Effector memory CD8-positive, alpha-beta T cell (primary cell): ENCODE data around the gene ACACA.

Experiments used
- ATAC-seq: fragments of 150-1000 bp; cut with Tn5 transposase; replicated peaks from 2 replicates; pipeline ENCODE4 v1.10.0; 2021; ENCODE audit warnings: mild to moderate bottlenecking, moderate library complexity
- DNase-seq, 3 experiments: peaks; one replicate each; pipeline ENCODE4 v3.0.0; 2021
- H3K27ac Mint-ChIP-seq, 2 donors: one replicate each; pipeline ENCODE4 v1.8.0; 2022; ENCODE audit warnings: mild to moderate bottlenecking in 2 of 2, mixed read lengths in 2 of 2, moderate library complexity in 2 of 2
- H3K27me3 Mint-ChIP-seq, 2 donors: one replicate each; pipeline ENCODE4 v1.8.0; 2022; ENCODE audit warnings: mixed read lengths in 2 of 2
- H3K36me3 Mint-ChIP-seq: one replicate; pipeline ENCODE4 v1.8.0; 2022; ENCODE audit warnings: mild to moderate bottlenecking, moderate library complexity, mixed read lengths; ENCODE audit not compliant: insufficient read depth
- H3K4me1 Mint-ChIP-seq, 2 donors: one replicate each; pipeline ENCODE4 v1.8.0; 2022; ENCODE audit warnings: low read depth in 2 of 2, mixed read lengths in 2 of 2
- H3K4me3 Mint-ChIP-seq, 2 donors: one replicate each; pipeline ENCODE4 v1.8.0; 2022; ENCODE audit warnings: mild to moderate bottlenecking in 2 of 2, mixed read lengths in 2 of 2, moderate library complexity in 2 of 2
- H3K9me3 Mint-ChIP-seq, 2 donors: one replicate each; pipeline ENCODE4 v1.8.0; 2022; ENCODE audit warnings: mixed read lengths in 2 of 2

The ACACA gene

GRCh38 chr17:37050920-37051319 is 355.7 kb downstream of the ACACA start:
- ATAC-seq (no peak), DNase-seq (no peak)
- H3K36me3 Mint-ChIP-seq: peaks cover 32% of the 10 kb centered on the region
- peaks cover 8% of the 10 kb centered on the region in 2 donors for H3K4me1 Mint-ChIP-seq
- no peaks in the 10 kb centered on the region for H3K27me3 Mint-ChIP-seq
- H3K9me3 Mint-ChIP-seq: no peaks in the 10 kb centered on the region
- no peak overlapping the region for H3K27ac Mint-ChIP-seq
- H3K4me3 Mint-ChIP-seq: no peak overlapping the region

DNA sequence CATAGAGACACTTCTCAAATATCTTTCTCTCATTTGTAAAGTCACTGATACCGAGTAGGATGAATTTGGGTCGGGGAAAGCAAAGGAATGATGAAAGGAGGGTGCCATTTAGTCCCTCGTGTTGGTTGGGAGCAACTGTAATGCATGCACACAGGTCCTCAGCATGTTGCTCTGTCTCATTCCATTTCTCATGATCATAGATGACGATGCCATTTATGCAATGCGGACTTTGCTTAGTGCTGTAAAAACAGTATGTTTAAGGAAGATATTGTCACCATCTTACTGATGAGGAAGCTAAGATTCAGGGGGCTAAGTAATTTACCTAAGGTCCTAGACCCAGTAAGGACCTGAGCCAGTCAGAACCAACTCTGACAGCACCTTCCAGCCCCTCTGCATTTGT is 357.8 kb downstream of the ACACA start:
- Mint-ChIP-seq H3K36me3 (peaks cover 29% of the 10 kb centered on the region), H3K4me1 (peaks cover 12% of the 10 kb centered on the region in 2 donors), H3K4me3 (no peak overlapping the region), H3K9me3 (no peaks in the 10 kb centered on the region), H3K27ac (no peak overlapping the region), H3K27me3 (no peaks in the 10 kb centered on the region)
- ATAC-seq: no peak
- no peak for DNase-seq

DNA sequence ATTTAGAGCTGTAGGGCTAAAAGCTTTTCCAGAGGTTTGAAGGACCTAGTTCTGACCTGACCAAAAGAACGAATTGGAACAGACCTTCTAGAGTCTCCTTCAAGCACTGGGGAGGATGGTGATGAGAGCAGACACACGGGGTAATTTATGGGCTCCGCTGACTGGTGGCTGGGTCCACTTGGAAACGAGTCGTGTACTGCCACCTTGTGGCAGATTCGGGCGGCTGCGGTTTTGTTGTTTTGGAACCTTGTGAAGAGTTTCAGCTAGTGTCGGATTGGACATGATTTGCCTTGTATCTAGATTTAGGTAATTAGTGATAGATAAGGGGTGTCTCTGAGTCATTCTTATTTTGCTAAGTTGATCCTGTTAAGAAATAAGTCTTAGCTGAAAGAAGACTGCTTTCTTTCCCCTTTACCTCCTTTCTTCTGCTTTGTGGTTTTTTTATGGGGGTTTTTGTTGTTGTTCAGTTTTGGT is 359.0 kb downstream of the ACACA start:
- DNase-seq (peak; percentile 66 to 78 (median 73)), ATAC-seq (peak; percentile 95)
- H3K27ac Mint-ChIP-seq: peak overlapping the region; percentile 73 to 78
- peaks cover 12% of the 10 kb centered on the region in 2 donors for H3K4me1 Mint-ChIP-seq
- peaks cover 22% of the 10 kb centered on the region for H3K36me3 Mint-ChIP-seq
- H3K27me3 Mint-ChIP-seq: no peaks in the 10 kb centered on the region
- H3K9me3 Mint-ChIP-seq: no peaks in the 10 kb centered on the region
- H3K4me3 Mint-ChIP-seq: peak overlapping the region in 1 of 2 donors; percentile 18

GRCh38 chr17:37045351-37045922 is 361.2 kb downstream of the ACACA start:
- H3K4me3 Mint-ChIP-seq: no peak overlapping the region
- peak overlapping the region in 1 of 2 donors; percentile 77 for H3K27ac Mint-ChIP-seq
- ATAC-seq (no peak), DNase-seq (no peak)
- H3K27me3 Mint-ChIP-seq: no peaks in the 10 kb centered on the region
- H3K4me1 Mint-ChIP-seq: peaks cover 12% of the 10 kb centered on the region in 2 donors
- no peaks in the 10 kb centered on the region for H3K9me3 Mint-ChIP-seq
- peaks cover 23% of the 10 kb centered on the region for H3K36me3 Mint-ChIP-seq

DNA sequence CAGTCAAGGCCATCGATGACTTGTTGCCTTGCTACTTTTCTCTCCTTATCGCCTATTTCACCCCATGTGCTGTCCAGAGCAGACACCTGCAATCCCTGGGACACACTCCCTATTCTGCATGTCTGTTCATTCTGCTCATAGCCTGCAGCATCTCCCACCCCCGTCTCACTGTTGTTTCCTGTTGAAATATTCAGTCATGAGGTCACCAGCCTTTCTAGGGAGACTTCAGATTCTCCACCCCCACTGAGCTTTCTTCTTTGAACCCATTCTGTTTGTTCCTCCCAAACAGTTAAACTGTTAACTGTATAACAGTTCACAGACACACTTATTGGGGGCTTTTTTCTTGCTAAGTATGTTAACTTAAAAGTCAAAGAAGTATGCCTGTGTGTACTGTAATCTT is 363.4 kb downstream of the ACACA start:
- Mint-ChIP-seq H3K4me3 (no peak overlapping the region), H3K27ac (no peak overlapping the region), H3K4me1 (peaks cover 16 to 23% of the 10 kb centered on the region in 2 donors), H3K27me3 (no peaks in the 10 kb centered on the region), H3K9me3 (no peaks in the 10 kb centered on the region), H3K36me3 (peaks cover 21% of the 10 kb centered on the region)
- DNase-seq (no peak), ATAC-seq (no peak)

GRCh38 chr17:37041932-37042331 is 364.7 kb downstream of the ACACA start:
- ATAC-seq: no peak
- Mint-ChIP-seq H3K9me3 (no peaks in the 10 kb centered on the region), H3K27ac (peak overlapping the region in 1 of 2 donors; percentile 53), H3K4me1 (peaks cover 10 to 14% of the 10 kb centered on the region in 2 donors), H3K27me3 (no peaks in the 10 kb centered on the region), H3K36me3 (peaks cover 26% of the 10 kb centered on the region), H3K4me3 (no peak overlapping the region)
- no peak for DNase-seq

GRCh38 chr17:37039269-37039668 is 367.4 kb downstream of the ACACA start:
- no peaks in the 10 kb centered on the region for H3K27me3 Mint-ChIP-seq
- no peak overlapping the region for H3K4me3 Mint-ChIP-seq
- peaks cover 6 to 14% of the 10 kb centered on the region in 2 donors for H3K4me1 Mint-ChIP-seq
- no peaks in the 10 kb centered on the region for H3K9me3 Mint-ChIP-seq
- H3K36me3 Mint-ChIP-seq: peaks cover 25% of the 10 kb centered on the region
- DNase-seq: no peak
- H3K27ac Mint-ChIP-seq: peak overlapping the region; percentile 55 to 59
- ATAC-seq: no peak

GRCh38 chr17:37037590-37038155 is 369.0 kb downstream of the ACACA start:
- DNase-seq: no peak
- ATAC-seq: no peak
- no peak overlapping the region for H3K4me3 Mint-ChIP-seq
- no peaks in the 10 kb centered on the region for H3K27me3 Mint-ChIP-seq
- H3K27ac Mint-ChIP-seq: peak overlapping the region; percentile 32 to 59
- H3K9me3 Mint-ChIP-seq: no peaks in the 10 kb centered on the region
- H3K4me1 Mint-ChIP-seq: peaks cover 6 to 11% of the 10 kb centered on the region in 2 donors
- peaks cover 36% of the 10 kb centered on the region for H3K36me3 Mint-ChIP-seq
